Neural crest cell (in vitro differentiated cells): ENCODE data around the gene GANC. TPM values are rescaled to one million over a fixed set of nuclear protein-coding genes. Genes with fewer than 3 reads are reported as not detected.

ENCODE experiments used
- DNase-seq: peaks from one replicate; pipeline ENCODE4 v3.0.0; 2021; ENCODE audit warnings: low read depth, mixed read lengths, low spot score
- H3K27ac Mint-ChIP-seq: one replicate; pipeline ENCODE4 v1.8.0; 2021; ENCODE audit warnings: mild to moderate bottlenecking, mixed read lengths; ENCODE audit not compliant: unreplicated experiment
- H3K27me3 Mint-ChIP-seq: 2 replicates; pipeline ENCODE4 v1.8.0; 2021; ENCODE audit warnings: low read depth, mild to moderate bottlenecking, mixed read lengths
- H3K36me3 Mint-ChIP-seq: 2 replicates; pipeline ENCODE4 v1.8.0; 2021; ENCODE audit warnings: low read depth, mild to moderate bottlenecking, mixed read lengths
- H3K4me1 Mint-ChIP-seq: 2 replicates; pipeline ENCODE4 v1.8.0; 2021; ENCODE audit warnings: mixed read lengths
- H3K4me3 Mint-ChIP-seq: one replicate; pipeline ENCODE4 v1.8.0; 2021; ENCODE audit warnings: mild to moderate bottlenecking, mixed read lengths
- H3K9me3 Mint-ChIP-seq: 2 replicates; pipeline ENCODE4 v1.8.0; 2021; ENCODE audit warnings: mixed read lengths
- total RNA-seq: library from RNA; stranded (reverse); gene quantifications from 2 replicates; pipeline ENCODE4 v1.2.1, GENCODE V29; 2021
- TF ChIP-seq, protein P1 (sequence below): fragments of 200-600 bp; sonication (generic); conservative IDR thresholded peaks from 2 replicates; pipeline ENCODE4 v1.5.0; 2021; ENCODE audit warnings: antibody characterized with exemption, mild to moderate bottlenecking

Gene GANC
- total RNA-seq, 1 donor from 2014 or later: 15.2 TPM

DNA sequence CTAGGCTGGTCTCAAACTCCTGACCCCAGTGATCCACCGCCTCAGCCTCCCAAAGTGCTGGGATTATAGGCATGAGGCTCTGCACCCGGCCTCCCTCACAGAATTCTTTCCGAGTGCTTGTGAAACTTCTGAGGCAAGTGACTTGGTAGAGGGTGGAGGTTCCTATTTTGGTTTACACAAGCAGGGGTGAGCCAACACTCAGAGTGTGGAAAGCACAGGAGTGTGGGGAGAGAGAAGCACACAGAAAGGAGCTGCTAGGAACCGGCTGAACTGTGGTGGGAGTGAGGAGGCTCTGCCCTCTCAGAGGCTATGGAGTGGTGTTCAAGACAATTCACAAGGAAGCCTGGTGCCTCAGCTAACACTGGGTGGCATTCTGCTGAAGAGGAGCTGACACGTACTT is 94.0 kb downstream of the GANC start:
- Mint-ChIP-seq H3K9me3 (peaks cover 9% of the 10 kb centered on the region), H3K4me3 (no peak overlapping the region), H3K27ac (no peak overlapping the region), H3K27me3 (peaks cover 4% of the 10 kb centered on the region), H3K4me1 (no peaks in the 10 kb centered on the region), H3K36me3 (no peaks in the 10 kb centered on the region)
- DNase-seq: no peak
- TF ChIP-seq, protein P1, sequence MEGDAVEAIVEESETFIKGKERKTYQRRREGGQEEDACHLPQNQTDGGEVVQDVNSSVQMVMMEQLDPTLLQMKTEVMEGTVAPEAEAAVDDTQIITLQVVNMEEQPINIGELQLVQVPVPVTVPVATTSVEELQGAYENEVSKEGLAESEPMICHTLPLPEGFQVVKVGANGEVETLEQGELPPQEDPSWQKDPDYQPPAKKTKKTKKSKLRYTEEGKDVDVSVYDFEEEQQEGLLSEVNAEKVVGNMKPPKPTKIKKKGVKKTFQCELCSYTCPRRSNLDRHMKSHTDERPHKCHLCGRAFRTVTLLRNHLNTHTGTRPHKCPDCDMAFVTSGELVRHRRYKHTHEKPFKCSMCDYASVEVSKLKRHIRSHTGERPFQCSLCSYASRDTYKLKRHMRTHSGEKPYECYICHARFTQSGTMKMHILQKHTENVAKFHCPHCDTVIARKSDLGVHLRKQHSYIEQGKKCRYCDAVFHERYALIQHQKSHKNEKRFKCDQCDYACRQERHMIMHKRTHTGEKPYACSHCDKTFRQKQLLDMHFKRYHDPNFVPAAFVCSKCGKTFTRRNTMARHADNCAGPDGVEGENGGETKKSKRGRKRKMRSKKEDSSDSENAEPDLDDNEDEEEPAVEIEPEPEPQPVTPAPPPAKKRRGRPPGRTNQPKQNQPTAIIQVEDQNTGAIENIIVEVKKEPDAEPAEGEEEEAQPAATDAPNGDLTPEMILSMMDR: no peak

DNA sequence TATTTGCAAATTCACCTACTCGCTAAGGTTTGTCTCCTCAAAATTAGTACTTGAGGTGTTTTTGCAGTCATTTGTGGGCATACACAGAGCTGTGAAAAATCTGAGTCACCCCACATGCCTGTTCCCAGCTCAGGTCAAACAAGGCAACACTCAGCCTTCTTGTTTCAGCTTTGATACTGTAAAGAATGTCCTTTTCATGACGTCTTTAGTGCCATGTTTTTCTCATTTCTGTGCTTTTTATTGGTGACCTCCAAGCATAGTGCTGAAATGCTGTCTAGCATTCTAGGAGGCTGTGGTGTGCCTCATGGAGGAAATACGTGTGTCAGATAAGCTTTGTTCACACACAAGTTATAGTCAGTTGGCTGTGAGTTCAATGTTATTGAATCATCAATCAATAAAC is 95.1 kb downstream of the GANC start:
- Mint-ChIP-seq H3K4me3 (no peak overlapping the region), H3K9me3 (peaks cover 9% of the 10 kb centered on the region), H3K4me1 (no peaks in the 10 kb centered on the region), H3K27ac (no peak overlapping the region), H3K27me3 (peaks cover 4% of the 10 kb centered on the region), H3K36me3 (no peaks in the 10 kb centered on the region)
- TF ChIP-seq, protein P1: no peak
- DNase-seq: no peak

DNA sequence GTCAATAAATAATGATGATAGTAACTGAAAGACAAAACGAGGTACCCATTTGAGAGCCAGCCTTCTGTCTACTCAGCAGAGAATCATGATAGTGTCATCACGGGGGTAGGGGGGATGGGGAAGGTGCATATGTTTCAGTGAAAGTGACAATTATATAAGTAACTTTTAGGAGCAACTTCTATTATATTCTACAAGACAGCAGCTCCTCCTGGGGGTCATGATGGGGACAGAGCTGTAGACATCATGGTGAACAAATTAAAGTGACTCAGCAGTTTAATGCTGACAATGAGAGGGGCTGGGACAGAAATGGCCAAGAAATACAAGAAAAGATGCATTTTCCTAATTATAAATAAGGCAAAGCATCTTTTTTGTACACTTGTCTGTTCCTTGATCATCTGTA is 98.1 kb downstream of the GANC start:
- H3K27me3 Mint-ChIP-seq: peaks cover 4% of the 10 kb centered on the region
- TF ChIP-seq, protein P1: no peak
- H3K4me3 Mint-ChIP-seq: no peak overlapping the region
- no peaks in the 10 kb centered on the region for H3K4me1 Mint-ChIP-seq
- H3K36me3 Mint-ChIP-seq: no peaks in the 10 kb centered on the region
- H3K9me3 Mint-ChIP-seq: peaks cover 9% of the 10 kb centered on the region
- no peak for DNase-seq
- H3K27ac Mint-ChIP-seq: no peak overlapping the region

DNA sequence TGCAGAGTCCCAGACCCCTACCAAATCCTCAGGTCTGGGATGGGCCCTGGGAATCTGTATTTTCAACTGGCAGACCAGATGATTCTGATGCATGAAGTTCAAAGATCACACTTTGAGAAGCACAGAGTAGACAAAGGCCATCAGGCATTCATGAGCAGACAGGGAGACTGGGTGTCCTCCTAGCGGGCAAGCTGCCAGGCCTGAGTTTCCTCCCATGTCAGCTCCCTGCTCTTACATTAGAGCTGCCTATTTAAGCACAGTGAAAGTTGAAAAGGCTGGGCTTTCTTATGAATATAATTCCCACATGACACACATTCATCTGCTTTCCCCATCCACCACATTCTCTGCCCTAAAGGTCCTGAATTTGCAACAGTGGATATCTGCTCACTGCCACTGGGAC is 100.3 kb downstream of the GANC start:
- no peak overlapping the region for H3K27ac Mint-ChIP-seq
- H3K27me3 Mint-ChIP-seq: no peaks in the 10 kb centered on the region

DNA sequence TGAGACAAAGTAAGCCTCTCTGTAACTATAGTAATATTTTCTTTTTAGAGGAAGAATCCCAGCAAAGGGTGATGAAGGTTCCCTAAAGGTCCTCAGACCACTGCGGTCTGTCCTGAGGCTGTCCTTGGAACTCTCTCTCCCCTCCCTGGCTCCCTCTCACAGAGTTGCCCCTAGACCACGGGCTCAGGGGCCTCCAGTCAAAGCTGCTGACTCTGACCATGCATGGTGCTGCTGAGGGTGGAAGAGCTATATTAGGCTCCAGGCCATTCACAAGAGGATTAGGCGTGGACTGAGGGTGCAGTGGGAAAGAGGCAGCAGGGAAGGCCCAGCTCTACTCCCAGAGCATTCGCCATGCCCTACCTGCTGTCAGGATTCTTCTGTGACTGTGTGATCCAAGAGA is 100.9 kb downstream of the GANC start:
- no peaks in the 10 kb centered on the region for H3K4me1 Mint-ChIP-seq
- H3K36me3 Mint-ChIP-seq: no peaks in the 10 kb centered on the region
- H3K27ac Mint-ChIP-seq: no peak overlapping the region
- H3K4me3 Mint-ChIP-seq: no peak overlapping the region
- H3K27me3 Mint-ChIP-seq: no peaks in the 10 kb centered on the region
- DNase-seq: no peak
- TF ChIP-seq, protein P1: no peak
- H3K9me3 Mint-ChIP-seq: peaks cover 18% of the 10 kb centered on the region

More for the DNA sequence above, 100.3 kb downstream of the GANC start:
- Mint-ChIP-seq H3K9me3 (peaks cover 16% of the 10 kb centered on the region), H3K36me3 (no peaks in the 10 kb centered on the region), H3K4me1 (no peaks in the 10 kb centered on the region), H3K4me3 (no peak overlapping the region)
- TF ChIP-seq, protein P1: no peak
- DNase-seq: no peak

DNA sequence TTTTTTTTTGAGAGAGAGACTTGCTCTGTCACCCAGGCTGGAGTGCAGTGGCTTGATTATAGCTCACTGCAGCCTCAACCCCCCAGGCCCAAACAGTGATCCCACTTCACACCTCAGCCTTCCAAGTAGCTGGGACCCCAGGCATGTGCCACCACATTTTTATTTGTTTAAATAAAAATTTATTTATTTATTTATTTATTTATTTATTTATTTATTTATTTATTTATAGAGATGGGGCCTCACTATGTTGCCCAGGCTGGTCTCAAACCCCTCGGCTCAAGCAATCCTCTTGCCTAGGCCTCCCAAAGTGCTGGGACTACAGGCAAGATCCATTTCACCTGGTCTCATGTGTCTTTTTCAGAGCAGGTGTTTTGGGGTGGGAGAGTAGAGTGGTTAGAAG is 101.8 kb downstream of the GANC start:
- TF ChIP-seq, protein P1: no peak
- no peaks in the 10 kb centered on the region for H3K27me3 Mint-ChIP-seq
- DNase-seq: no peak
- H3K36me3 Mint-ChIP-seq: peaks cover 2% of the 10 kb centered on the region
- H3K9me3 Mint-ChIP-seq: peaks cover 17% of the 10 kb centered on the region
- no peak overlapping the region for H3K4me3 Mint-ChIP-seq
- no peak overlapping the region for H3K27ac Mint-ChIP-seq
- H3K4me1 Mint-ChIP-seq: no peaks in the 10 kb centered on the region
